ENCODE measurements around the gene TMEM31.

The TMEM31 gene

GRCh38 chrX:103726477-103726876 lies 15.8 kb downstream of the TMEM31 start:
- no peak for DNase-seq

GRCh38 chrX:103727115-103727514 lies 16.4 kb downstream of the TMEM31 start:
- DNase-seq: no peak

DNA sequence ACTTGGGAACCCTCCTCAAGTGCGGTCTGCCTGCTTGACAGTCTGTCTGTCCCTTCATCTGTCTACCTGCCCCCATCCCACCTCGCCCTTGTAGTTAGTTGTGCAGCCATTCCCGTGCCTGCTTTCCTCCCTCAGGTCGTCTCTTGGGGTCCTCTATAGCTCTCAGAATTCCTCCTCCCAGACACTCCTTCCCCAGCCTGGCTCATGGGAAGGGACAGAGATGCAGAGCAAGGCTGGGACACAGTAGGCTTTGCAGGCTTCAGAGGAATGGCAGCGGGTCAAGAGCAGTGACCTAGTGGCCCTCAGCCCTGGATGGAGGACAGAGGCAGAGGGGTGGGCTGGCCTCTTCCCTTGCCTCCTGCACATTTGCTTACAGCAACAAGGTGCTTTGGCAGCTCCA lies 18.3 kb downstream of the TMEM31 start:
- DNase-seq: no peak

GRCh38 chrX:103730147-103730795 lies 19.6 kb downstream of the TMEM31 start:
- peak; percentile 71 for DNase-seq

GRCh38 chrX:103730796-103731493 lies 20.2 kb downstream of the TMEM31 start:
- peak; percentile 95 for DNase-seq

DNA sequence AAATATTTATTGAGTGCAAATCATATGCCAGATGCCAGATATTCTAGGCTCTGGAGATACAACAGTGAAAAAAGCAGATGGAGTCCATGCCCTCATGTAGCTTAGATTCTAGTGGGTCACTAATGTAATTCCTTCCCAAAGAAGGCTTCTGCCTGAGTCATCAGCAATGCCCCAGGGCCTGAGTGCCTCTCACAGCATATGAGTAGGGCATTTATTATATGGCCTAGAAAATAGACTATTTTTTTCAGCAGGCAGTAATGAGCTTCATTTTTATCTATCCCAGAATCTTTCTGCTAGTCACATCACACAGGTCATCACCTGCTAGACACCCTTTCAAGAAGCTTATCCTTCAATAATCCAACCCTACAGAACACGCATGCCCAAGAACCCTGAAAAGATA lies 22.3 kb downstream of the TMEM31 start:
- peak; percentile 46 for DNase-seq

DNA sequence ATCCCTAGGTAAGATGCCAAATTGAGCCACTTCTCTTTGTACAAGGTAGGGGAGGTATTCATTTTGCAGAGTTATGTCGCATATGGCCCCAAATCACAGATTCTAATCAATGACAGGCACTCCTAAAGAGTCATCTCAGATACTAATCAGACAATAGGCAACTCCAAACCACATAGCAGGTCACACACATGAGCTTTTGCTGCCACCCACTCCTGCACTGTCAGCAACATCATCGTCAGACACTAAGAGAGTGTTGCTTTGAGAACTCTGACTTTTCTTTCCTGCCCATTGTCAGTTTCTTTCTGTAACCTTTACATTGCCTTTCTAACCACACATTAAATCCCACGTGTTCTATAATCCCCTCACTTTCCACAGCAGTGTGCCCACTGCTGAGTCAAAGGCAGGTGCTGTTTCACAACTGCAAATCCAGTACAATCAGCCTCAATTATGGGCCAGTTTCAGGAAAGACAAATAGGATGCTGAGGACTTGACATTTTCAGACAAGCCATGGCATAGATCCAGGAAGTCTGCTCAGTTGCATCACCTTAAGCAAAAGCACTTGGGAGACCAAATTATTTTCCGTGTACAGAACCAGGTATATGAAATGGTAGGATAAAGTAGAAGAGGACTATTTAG lies 23.5 kb downstream of the TMEM31 start:
- no peak for DNase-seq

- DNase-seq: no peak
Measured at GRCh38 chrX:103737696-103738095, 27.0 kb downstream of the TMEM31 start.

DNA sequence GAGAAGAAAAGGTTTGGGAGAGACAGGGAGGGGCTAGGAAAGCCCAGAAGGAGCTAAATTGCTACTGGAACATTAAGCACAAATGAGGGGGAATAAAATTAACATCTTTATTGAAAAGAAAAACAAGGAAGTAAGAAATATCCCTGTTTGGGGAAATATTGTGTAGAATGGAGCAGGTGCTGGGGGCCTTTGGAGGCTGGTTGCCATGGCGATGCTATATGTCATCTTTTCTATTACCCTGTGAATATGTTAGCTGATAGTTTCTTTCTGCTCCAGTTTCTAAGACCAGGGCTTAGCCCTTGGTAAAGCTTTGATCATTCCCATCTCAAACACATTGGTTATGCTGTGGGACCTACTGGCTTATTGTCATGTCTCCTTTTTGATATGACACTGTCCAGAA lies 28.7 kb downstream of the TMEM31 start:
- DNase-seq: no peak

- DNase-seq: peak; percentile 13
Measured at GRCh38 chrX:103741879-103742278, 31.2 kb downstream of the TMEM31 start.

DNA sequence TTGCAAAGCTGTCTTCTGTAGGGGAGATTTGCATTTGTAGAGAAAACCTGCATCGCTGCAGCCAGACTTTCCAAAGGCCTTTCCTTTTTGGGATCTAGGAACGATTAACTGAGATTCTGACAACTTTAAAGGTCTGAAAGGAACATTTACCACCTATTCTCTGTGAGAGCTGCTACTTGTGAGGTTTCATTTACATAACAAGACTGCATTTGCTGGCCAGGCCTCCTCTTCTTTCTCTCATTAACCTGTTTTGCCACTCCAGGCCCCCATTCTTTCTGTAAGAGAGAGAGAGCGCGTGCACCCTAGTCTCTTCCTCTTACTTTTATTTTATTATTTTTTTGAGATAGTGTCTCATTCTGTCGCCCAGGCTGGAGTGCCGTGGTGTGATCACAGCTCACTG lies 31.6 kb downstream of the TMEM31 start:
- DNase-seq: no peak

- no peak for DNase-seq
Measured at GRCh38 chrX:103747163-103747562, 36.5 kb downstream of the TMEM31 start.

DNA sequence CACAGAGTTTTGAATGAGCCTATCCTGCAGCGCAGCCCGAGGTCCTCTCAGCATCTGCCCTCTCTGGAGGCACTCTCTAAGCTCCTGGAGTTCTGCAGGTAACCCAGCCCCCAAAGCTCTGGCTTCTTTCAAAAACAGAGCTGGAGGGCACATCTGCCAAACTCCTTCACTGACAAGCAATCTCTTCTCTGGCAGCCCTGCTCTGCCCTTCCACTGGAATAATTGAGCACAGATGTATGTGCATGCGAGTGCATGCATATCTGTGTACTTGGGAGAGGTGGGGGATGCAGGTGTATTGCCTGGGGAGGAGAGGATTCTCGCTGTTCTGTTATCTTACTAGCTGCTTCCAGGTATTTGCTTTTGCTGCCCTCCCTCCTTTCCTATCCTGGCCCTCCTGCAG lies 43.7 kb downstream of the TMEM31 start:
- DNase-seq: no peak

DNA sequence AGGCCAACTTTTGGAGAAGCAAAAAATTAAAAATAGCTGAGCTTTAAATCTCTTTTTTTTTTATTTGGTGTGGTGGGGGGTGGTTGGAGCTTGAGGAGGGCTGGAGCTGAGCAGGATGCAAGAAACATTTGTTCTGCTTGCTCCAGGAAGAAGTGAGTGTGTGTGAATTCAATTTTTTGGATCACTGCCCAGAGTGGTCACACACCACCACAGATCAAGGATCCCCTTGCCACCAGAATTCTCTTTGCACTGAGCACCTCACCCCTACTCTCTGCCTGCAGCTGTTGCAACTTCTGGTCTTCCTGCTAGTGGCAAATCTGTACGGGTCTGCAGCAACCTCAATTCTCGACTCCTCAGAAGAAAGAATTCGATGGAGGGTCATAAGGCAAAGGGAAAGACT lies 46.0 kb downstream of the TMEM31 start:
- DNase-seq: no peak

DNA sequence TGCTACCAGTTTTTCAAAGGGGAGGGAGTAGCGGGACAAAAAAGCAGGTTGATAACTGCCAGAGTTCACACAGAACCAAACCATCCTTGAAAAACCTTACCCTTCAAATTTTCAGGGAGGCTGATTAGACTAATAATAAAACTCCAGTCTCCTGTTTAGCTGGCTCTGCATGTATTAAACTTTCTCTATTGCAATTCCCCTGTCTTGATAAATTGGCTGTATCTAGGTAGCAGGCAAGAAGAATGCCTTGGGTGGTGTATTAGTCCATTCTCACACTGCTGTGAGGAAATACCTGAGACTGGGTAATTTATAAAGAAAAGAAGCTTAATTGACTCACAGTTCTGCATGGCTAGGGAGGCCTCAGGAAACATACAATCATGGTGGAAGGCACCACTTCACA lies 47.8 kb downstream of the TMEM31 start:
- no peak for DNase-seq

DNA sequence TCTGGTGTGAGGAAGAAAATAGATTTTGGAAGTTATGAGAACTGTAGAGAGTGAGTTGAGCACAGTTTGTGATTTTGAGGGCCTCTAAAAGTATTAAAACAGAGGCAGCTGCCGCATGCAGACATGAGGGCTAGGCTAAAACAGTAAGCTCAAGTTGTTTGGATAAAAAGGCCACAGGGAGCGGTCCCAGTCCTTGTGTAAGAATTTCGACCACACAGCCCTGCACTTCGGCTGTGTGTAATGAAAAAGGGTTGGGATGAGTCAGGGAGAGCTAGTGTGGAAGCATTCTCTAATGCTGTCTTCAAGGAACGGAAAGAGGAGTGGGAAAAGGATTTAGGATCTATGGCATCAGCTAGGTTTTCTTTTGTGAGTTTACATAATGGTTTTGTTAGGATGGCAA lies 52.8 kb downstream of the TMEM31 start:
- DNase-seq: peak; percentile 35

Measured in fibroblast of skin of back (primary cell).